ENCODE results near the gene TMEM209.
"Not testable (repeated sequence)": the region's sequence is repeated elsewhere in the genome, so short reads cannot be mapped to it uniquely, and the experiment has no call there.

TMEM209 gene

GRCh38 chr7:130129011-130129411, 76.2 kb downstream of the TMEM209 start:
- DNase-seq (ENCODE audit: extremely low read depth in 1 of 2, low read depth in 1 of 2), result no peak

- DNase-seq (ENCODE audit: extremely low read depth in 1 of 2, low read depth in 1 of 2), result no peak
Observed at GRCh38 chr7:130127821-130128317, 77.3 kb downstream of the TMEM209 start.

GRCh38 chr7:130127404-130127803, 77.8 kb downstream of the TMEM209 start:
- DNase-seq (ENCODE audit: extremely low read depth in 1 of 2, low read depth in 1 of 2), result no peak

DNA sequence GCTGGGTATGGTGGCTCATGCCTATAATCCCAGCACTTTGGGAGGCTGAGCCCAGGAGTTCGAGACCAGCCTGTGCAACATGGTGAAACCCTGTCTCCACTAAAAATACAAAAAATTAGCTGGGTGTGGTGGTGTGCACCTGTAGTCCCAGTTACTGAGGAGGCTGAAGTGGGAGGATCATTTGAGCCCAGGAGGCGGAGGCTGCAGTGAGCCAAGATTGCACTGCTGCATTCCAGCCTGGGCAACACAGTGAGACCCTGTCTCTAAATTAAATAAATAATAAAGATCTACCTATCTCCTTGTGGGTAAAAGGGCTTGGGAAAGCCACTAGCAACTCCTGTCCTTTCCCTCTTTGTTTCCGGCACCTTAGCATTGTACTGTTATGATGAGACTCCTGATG, 78.4 kb downstream of the TMEM209 start:
- DNase-seq (ENCODE audit: extremely low read depth in 1 of 2, low read depth in 1 of 2), result not testable (repeated sequence)

DNA sequence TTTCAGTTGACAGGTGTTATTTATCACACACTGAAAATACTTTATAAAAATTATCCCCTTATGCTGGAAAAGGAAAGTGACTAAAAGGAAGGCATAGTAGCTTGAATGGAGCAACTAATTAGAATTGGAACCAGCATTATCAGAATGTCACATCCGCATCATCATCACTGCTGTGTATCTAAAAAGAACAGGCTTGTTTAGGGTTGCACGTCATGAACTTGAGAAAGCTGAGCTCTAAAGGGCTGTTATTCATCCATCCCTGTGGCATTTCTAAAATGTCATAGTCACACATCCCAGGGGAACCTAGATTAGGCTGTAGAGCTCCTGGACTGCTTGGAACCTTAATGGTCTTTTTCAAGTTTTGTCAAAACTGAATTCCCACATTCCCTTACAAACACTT, 80.5 kb downstream of the TMEM209 start:
- DNase-seq (ENCODE audit: extremely low read depth in 1 of 2, low read depth in 1 of 2), result no peak

DNA sequence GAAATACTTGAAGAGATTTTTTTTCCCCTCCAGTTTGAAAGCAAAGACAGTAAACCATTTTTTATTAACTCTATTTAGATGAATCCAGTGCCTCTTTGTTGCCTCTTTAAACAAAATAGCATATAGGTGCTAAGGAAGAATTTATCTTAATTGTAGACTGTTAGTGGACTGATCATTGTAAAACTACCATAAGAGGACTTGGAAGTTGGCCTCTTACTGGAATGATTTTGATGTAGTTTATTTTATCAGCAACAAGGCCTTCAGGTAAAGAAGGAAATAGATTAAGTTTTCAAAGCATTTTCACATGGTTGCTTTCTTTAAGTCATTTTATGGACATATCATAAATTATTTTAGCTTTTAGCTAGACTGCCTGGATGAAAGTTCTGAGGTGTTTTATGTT, 81.7 kb downstream of the TMEM209 start:
- DNase-seq (ENCODE audit: extremely low read depth in 1 of 2, low read depth in 1 of 2), result no peak

GRCh38 chr7:130118801-130119200, 86.4 kb downstream of the TMEM209 start:
- no peak for DNase-seq (ENCODE audit: extremely low read depth in 1 of 2, low read depth in 1 of 2)

- DNase-seq (ENCODE audit: extremely low read depth in 1 of 2, low read depth in 1 of 2), result no peak
Observed at GRCh38 chr7:130118294-130118693, 86.9 kb downstream of the TMEM209 start.

DNA sequence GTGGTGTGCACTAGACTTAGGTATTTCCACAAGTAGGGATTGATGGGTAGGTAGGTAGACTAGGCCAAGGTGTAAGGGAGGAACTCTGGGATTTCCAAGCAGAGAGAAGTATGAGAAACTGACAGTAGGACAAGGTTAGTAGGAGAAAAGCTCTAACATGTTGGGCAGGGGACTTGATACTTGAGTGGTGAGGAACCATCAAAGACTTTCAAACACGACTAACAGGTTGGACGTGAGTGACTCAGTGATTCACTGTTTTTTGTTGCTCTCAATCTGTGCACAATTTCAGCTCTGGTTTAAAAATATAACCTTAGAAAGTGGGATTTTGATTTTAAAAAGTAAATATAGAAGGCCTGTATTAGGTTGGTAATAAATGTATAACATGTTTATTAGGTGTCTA, 90.4 kb downstream of the TMEM209 start:
- no peak for DNase-seq (ENCODE audit: extremely low read depth in 1 of 2, low read depth in 1 of 2)
